Upper lobe of left lung (tissue), 6 donors: ENCODE results near the gene COL11A2. TPM values are rescaled to one million over a fixed set of nuclear protein-coding genes. Genes with fewer than 3 reads are reported as not detected.

Experiments used
- ATAC-seq, 2 donors: fragments of 200-7000 bp; cut with Tn5 transposase; one replicate each; pipeline ENCODE4 v1.9.1; 2022; ENCODE audit warnings: mild to moderate bottlenecking in 2 of 2, moderate library complexity in 2 of 2; ENCODE audit not compliant: low FRiP score in 2 of 2
- DNase-seq, 2 donors: peaks; one replicate each; pipeline ENCODE4 v3.0.0-alpha.2; 2019 to 2020
- H3K27ac ChIP-seq, 4 donors: fragments of 200-600 bp; sonication (generic); one replicate each; pipeline ENCODE4 v1.5.1; 2016 to 2019
- H3K27me3 ChIP-seq, 4 donors: fragments of 200-600 bp; sonication (generic); one replicate each; pipeline ENCODE4 v1.5.1; 2017 to 2019
- H3K36me3 ChIP-seq, 4 donors: fragments of 200-600 bp; sonication (generic); one replicate each; pipeline ENCODE4 v1.5.1; 2016 to 2019
- H3K4me1 ChIP-seq, 4 donors: fragments of 200-600 bp; sonication (generic); one replicate each; pipeline ENCODE4 v1.5.1; 2018 to 2019
- H3K4me3 ChIP-seq, 4 donors: fragments of 200-600 bp; sonication (generic); one replicate each; pipeline ENCODE4 v1.5.1; 2017 to 2019; ENCODE audit warnings: mild to moderate bottlenecking in 2 of 4, moderate library complexity in 1 of 4
- H3K9me3 ChIP-seq, 4 donors: fragments of 200-600 bp; sonication (generic); one replicate each; pipeline ENCODE4 v1.5.1; 2018 to 2019
- EP300 ChIP-seq, 4 donors: sonication (generic); formaldehyde crosslinking; IDR thresholded peaks; one replicate each; pipeline ENCODE4 v1.5.1; 2017; ENCODE audit warnings: antibody characterized with exemption in 4 of 4, control low read depth in 2 of 4
- POLR2A ChIP-seq, 4 donors: fragments of 450-650 bp; IDR thresholded peaks; one replicate each; pipeline ENCODE4 v1.5.1; 2016 to 2017; ENCODE audit warnings: antibody characterized with exemption in 4 of 4, mild to moderate bottlenecking in 2 of 4
- POLR2AphosphoS5 ChIP-seq, 2 donors: sonication (generic); formaldehyde crosslinking; IDR thresholded peaks; one replicate each; pipeline ENCODE4 v1.5.1; 2017; ENCODE audit warnings: antibody characterized with exemption in 2 of 2
- WGBS, 2 donors: methylation state at CpG; one replicate each; pipeline ENCODE4 v1.1.5; 2017 to 2018; 5-methylcytosine and 5-hydroxymethylcytosine counted together
- small RNA-seq, 4 donors: library from RNA; depleted of rRNA; stranded (forward); fragments of <200 nt; gene quantifications; one replicate each; pipeline ENCODE3, GENCODE V24; 2016
- total RNA-seq, 6 donors: library from RNA; depleted of rRNA in 4 of 6; stranded (reverse); fragments of >200 nt in 4 of 6; gene quantifications; one replicate each; pipeline versions ENCODE4 v1.1.0 to v1.2.1, GENCODE V29; 2016 to 2021
- TF ChIP-seq, protein P1 (sequence below), 6 experiments: fragments of 450-650 bp in 4 of 6; fragments of 200-600 bp in 2 of 6; sonication (generic) in 2 of 6; IDR thresholded peaks; one replicate each; pipeline ENCODE4 v1.5.1; 2016 to 2019; ENCODE audit warnings: antibody characterized with exemption in 6 of 6
- donor health status: DM: no; HTN: no; CAD: no; lungs with moderate emphysema.
- donor health status: DM: no; HTN: yes; CAD: no; lungs with severe emphysema.

The COL11A2 gene
- total RNA-seq, 6 donors from 2014 or later = 0.20 to 2.1 (median 0.74) TPM

DNA sequence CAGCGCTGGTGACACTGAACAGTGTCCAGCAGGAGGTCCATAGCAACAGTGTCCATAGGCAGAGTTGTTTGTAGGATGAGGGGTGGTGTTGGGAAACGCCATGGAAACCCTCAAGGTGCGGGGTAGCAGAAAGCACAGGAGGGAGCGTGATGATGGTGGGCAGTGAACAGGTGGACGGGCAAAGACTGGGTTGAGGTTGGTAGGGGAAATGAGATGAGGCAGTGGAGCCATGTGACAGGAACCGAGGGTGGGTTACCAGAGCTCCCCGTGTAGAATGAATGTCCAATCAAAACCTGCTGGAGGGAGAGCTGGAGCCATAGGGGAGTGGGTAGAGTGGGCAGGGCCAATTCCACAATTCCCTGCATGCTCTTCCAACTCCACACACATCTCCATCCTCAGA is 78.5 kb downstream of the COL11A2 start:
- no peak for ATAC-seq
- 62 to 64% methylated on average over 7 of the region's 7 CpGs for WGBS, 2 donors

More for the DNA sequence above, 78.5 kb downstream of the COL11A2 start:
- no peak overlapping the region for H3K27ac ChIP-seq
- no peak for DNase-seq
- peaks cover 0 to 10% (median 3%) of the 10 kb centered on the region in 4 donors for H3K4me1 ChIP-seq
- H3K27me3 ChIP-seq = peaks cover 0 to 20% (median 10%) of the 10 kb centered on the region in 4 donors
- no peaks in the 10 kb centered on the region for H3K9me3 ChIP-seq
- H3K36me3 ChIP-seq = no peaks in the 10 kb centered on the region
- H3K4me3 ChIP-seq = no peak overlapping the region
- TF ChIP-seq POLR2AphosphoS5 (IDR thresholded peaks at IDR 0.05) (no peak), EP300 (IDR thresholded peaks at IDR 0.05) (no peak), POLR2A (IDR thresholded peaks at IDR 0.05) (no peak)
- TF ChIP-seq, protein P1, sequence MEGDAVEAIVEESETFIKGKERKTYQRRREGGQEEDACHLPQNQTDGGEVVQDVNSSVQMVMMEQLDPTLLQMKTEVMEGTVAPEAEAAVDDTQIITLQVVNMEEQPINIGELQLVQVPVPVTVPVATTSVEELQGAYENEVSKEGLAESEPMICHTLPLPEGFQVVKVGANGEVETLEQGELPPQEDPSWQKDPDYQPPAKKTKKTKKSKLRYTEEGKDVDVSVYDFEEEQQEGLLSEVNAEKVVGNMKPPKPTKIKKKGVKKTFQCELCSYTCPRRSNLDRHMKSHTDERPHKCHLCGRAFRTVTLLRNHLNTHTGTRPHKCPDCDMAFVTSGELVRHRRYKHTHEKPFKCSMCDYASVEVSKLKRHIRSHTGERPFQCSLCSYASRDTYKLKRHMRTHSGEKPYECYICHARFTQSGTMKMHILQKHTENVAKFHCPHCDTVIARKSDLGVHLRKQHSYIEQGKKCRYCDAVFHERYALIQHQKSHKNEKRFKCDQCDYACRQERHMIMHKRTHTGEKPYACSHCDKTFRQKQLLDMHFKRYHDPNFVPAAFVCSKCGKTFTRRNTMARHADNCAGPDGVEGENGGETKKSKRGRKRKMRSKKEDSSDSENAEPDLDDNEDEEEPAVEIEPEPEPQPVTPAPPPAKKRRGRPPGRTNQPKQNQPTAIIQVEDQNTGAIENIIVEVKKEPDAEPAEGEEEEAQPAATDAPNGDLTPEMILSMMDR (IDR thresholded peaks at IDR 0.05) = no peak

Small RNA genes lying within 50 kb of the gene (small RNA-seq; reads per million reads assigned to genes)
- gene MIR219A1 (1.7 to 5.5 (median 4.2) reads per million in 4 donors), gene RNY4P10 (0 to 1.4 (median 0.09) reads per million in 4 donors)

Other genes starting within 250 kb of the COL11A2 start
- gene HLA-DMA, start 239.4 kb downstream of the COL11A2 start, total RNA-seq = 100 to 1,000 TPM in 4 of 6 donors, 10 to 100 TPM in 2; 83.7 to 271 (median 134) TPM
- gene BRD2, start 223.9 kb downstream of the COL11A2 start, total RNA-seq = 100 to 1,000 TPM; 144 to 388 (median 183) TPM
- 10 to 100 TPM in 5 of 6 donors, 1 to 10 TPM in 1; 9.4 to 56.8 (median 30.5) TPM for gene HLA-DOA, start 182.9 kb downstream of the COL11A2 start, total RNA-seq
- 100 to 1,000 TPM; 109 to 674 (median 399) TPM for gene HLA-DPA1, start 118.8 kb downstream of the COL11A2 start, total RNA-seq
- gene HLA-DPB1, start 116.5 kb downstream of the COL11A2 start, total RNA-seq = 100 to 1,000 TPM; 194 to 697 (median 373) TPM
- 10 to 100 TPM; 19.3 to 67.1 (median 48.4) TPM for gene RXRB, start 8.2 kb upstream of the COL11A2 start, total RNA-seq
- 100 to 1,000 TPM in 2 of 6 donors, 10 to 100 TPM in 4; 37.7 to 104 (median 86.7) TPM for gene SLC39A7, start 8.4 kb upstream of the COL11A2 start, total RNA-seq
- gene HSD17B8, start 12.2 kb upstream of the COL11A2 start, total RNA-seq = 10 to 100 TPM in 5 of 6 donors, 1 to 10 TPM in 1; 8.2 to 39.3 (median 28.7) TPM
- gene RING1, start 16.0 kb upstream of the COL11A2 start, total RNA-seq = 10 to 100 TPM; 17.9 to 50.6 (median 40.4) TPM
- 100 to 1,000 TPM in 1 of 6 donors, 10 to 100 TPM in 5; 30.1 to 170 (median 45.8) TPM for gene VPS52, start 79.4 kb upstream of the COL11A2 start, total RNA-seq
- gene RPS18, start 79.6 kb upstream of the COL11A2 start, total RNA-seq = 1,000 to 10,000 TPM in 4 of 6 donors, 100 to 1,000 TPM in 2; 535 to 2,038 (median 1,627) TPM
- gene B3GALT4, start 84.7 kb upstream of the COL11A2 start, total RNA-seq = 10 to 100 TPM; 20.1 to 29.7 (median 23.2) TPM
- gene WDR46, start 96.8 kb upstream of the COL11A2 start, total RNA-seq = 10 to 100 TPM; 21.1 to 50.3 (median 41.7) TPM
- 10 to 100 TPM; 13.8 to 42.9 (median 30.7) TPM for gene PFDN6, start 97.1 kb upstream of the COL11A2 start, total RNA-seq
- gene RGL2, start 106.5 kb upstream of the COL11A2 start, total RNA-seq = 100 to 1,000 TPM in 2 of 6 donors, 10 to 100 TPM in 4; 56.5 to 149 (median 77.9) TPM
- gene TAPBP, start 121.6 kb upstream of the COL11A2 start, total RNA-seq = 100 to 1,000 TPM; 131 to 310 (median 221) TPM
- gene ZBTB22, start 125.3 kb upstream of the COL11A2 start, total RNA-seq = 10 to 100 TPM; 24.2 to 32.5 (median 28.2) TPM
- 10 to 100 TPM; 29.3 to 57.6 (median 43.5) TPM for gene DAXX, start 130.5 kb upstream of the COL11A2 start, total RNA-seq
- 10 to 100 TPM in 1 of 6 donors, 1 to 10 TPM in 5; 1.2 to 11.8 (median 4.4) TPM for gene KIFC1, start 199.4 kb upstream of the COL11A2 start, total RNA-seq
- 100 to 1,000 TPM in 1 of 6 donors, 10 to 100 TPM in 5; 61.7 to 150 (median 65.5) TPM for gene PHF1, start 218.5 kb upstream of the COL11A2 start, total RNA-seq
- gene CUTA, start 225.6 kb upstream of the COL11A2 start, total RNA-seq = 100 to 1,000 TPM in 4 of 6 donors, 10 to 100 TPM in 2; 53.4 to 171 (median 112) TPM
- 10 to 100 TPM in 5 of 6 donors, 1 to 10 TPM in 1; 8.2 to 57.6 (median 19.5) TPM for gene SYNGAP1, start 227.6 kb upstream of the COL11A2 start, total RNA-seq